Activated CD8-positive, alpha-beta T cell treated with anti-CD3 and anti-CD28 coated beads for 36 hours (primary cell): ENCODE results near the gene CHCHD2. TPM values are rescaled to one million over a fixed set of nuclear protein-coding genes. Genes with fewer than 3 reads are reported as not detected.
"Not testable (repeated sequence)": the region's sequence is repeated elsewhere in the genome, so short reads cannot be mapped to it uniquely, and the experiment has no call there.

ENCODE experiments used
- ATAC-seq: fragments of 200-7000 bp; cut with Tn5 transposase; one replicate; pipeline ENCODE4 v1.10.0; 2021; ENCODE audit warnings: mild to moderate bottlenecking, moderate library complexity
- CTCF ChIA-PET: fragments of 350-600 bp; sonication (Branson Sonifier 250); formaldehyde crosslinking; loops from one replicate; lab custom pipeline; 2021; ENCODE audit warnings: antibody characterized with exemption; lab: Charles Lee
- POLR2A ChIA-PET: fragments of 350-600 bp; sonication (Branson Sonifier 250); formaldehyde crosslinking; loops from one replicate; lab custom pipeline; 2021; ENCODE audit warnings: antibody characterized with exemption; lab: Charles Lee
- DNase-seq: peaks from one replicate; pipeline ENCODE4 v3.0.0-alpha.2; 2020
- H3K27ac Mint-ChIP-seq: one replicate; pipeline ENCODE4 v1.8.0; 2021; ENCODE audit warnings: mild to moderate bottlenecking, mixed read lengths
- H3K27me3 Mint-ChIP-seq: one replicate; pipeline ENCODE4 v1.8.0; 2021; ENCODE audit warnings: mixed read lengths
- H3K36me3 Mint-ChIP-seq: one replicate; pipeline ENCODE4 v1.8.0; 2021; ENCODE audit warnings: low read depth, mixed read lengths
- H3K4me1 Mint-ChIP-seq: one replicate; pipeline ENCODE4 v1.8.0; 2021; ENCODE audit warnings: low read depth, mixed read lengths
- H3K4me3 Mint-ChIP-seq: one replicate; pipeline ENCODE4 v1.8.0; 2021; ENCODE audit warnings: mild to moderate bottlenecking, moderate library complexity, mixed read lengths
- H3K9me3 Mint-ChIP-seq: one replicate; pipeline ENCODE4 v1.8.0; 2021; ENCODE audit warnings: mixed read lengths
- intact Hi-C: fragments of 100-400 bp; cut with micrococcal nuclease; formaldehyde crosslinking; loops from one replicate; pipeline ENCODE4 v1.10.0; 2022
- total RNA-seq, 2 experiments: library from RNA; stranded (reverse); gene quantifications; one replicate each; pipeline ENCODE4 v1.2.3, GENCODE V29; 2021
- TF ChIP-seq, protein P1 (sequence below): fragments of 200-600 bp; IDR thresholded peaks from one replicate; pipeline ENCODE4 v1.8.0; 2022; ENCODE audit warnings: antibody characterized with exemption, mild to moderate bottlenecking

CHCHD2 gene
- total RNA-seq, 2 experiments from 2014 or later, result 726 to 748 TPM

DNA sequence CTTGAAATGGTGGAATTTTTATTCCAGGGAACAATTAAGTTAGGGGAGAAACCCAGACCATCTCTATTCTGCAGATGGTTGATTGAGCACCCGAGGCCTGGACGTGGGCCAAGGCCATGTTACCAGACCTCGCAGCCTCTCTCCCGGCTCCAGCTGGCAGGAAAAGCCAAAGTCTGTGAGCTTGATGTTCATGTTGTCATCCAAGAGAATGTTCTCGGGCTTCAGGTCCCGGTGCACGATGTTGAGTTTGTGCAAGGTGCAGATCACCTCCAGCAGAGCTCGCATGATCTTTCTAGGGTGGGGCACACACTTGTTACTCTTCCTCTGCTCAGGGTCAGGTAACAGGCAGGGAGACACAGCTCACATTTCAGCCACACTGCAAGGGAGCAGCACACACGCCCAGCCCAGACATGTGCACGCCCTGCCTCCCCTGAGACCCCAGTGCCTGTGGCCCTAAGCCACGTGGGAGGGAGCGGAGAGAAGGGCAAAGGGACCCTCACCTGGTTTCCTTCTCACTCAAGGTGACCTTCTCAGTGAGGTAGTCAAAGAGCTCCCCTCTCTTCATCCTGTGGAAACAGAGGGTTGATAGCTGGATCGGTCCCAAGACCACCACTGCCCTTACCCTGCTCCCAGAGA, 23.0 kb downstream of the CHCHD2 start:
- Mint-ChIP-seq H3K9me3 (no peaks in the 10 kb centered on the region), H3K4me1 (peaks cover 3% of the 10 kb centered on the region), H3K27me3 (no peaks in the 10 kb centered on the region), H3K4me3 (no peak overlapping the region), H3K36me3 (peaks cover 24% of the 10 kb centered on the region), H3K27ac (no peak overlapping the region)
- intact Hi-C loops, result no loop called here
- no peak for ATAC-seq
- DNase-seq, result no peak
- TF ChIP-seq, protein P1, sequence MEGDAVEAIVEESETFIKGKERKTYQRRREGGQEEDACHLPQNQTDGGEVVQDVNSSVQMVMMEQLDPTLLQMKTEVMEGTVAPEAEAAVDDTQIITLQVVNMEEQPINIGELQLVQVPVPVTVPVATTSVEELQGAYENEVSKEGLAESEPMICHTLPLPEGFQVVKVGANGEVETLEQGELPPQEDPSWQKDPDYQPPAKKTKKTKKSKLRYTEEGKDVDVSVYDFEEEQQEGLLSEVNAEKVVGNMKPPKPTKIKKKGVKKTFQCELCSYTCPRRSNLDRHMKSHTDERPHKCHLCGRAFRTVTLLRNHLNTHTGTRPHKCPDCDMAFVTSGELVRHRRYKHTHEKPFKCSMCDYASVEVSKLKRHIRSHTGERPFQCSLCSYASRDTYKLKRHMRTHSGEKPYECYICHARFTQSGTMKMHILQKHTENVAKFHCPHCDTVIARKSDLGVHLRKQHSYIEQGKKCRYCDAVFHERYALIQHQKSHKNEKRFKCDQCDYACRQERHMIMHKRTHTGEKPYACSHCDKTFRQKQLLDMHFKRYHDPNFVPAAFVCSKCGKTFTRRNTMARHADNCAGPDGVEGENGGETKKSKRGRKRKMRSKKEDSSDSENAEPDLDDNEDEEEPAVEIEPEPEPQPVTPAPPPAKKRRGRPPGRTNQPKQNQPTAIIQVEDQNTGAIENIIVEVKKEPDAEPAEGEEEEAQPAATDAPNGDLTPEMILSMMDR, result no peak
- ChIA-PET CTCF (interaction anchor here (2.6 kb wide), 1 partner anchor 9 kb away, joined by 20 read pairs; no protein-coding TSS in a partner anchor), POLR2A (interaction anchor here (1.0 to 1.5 kb wide), 2 partner anchors 9 kb away, joined by 3 to 9 read pairs; no protein-coding TSS in a partner anchor)

DNA sequence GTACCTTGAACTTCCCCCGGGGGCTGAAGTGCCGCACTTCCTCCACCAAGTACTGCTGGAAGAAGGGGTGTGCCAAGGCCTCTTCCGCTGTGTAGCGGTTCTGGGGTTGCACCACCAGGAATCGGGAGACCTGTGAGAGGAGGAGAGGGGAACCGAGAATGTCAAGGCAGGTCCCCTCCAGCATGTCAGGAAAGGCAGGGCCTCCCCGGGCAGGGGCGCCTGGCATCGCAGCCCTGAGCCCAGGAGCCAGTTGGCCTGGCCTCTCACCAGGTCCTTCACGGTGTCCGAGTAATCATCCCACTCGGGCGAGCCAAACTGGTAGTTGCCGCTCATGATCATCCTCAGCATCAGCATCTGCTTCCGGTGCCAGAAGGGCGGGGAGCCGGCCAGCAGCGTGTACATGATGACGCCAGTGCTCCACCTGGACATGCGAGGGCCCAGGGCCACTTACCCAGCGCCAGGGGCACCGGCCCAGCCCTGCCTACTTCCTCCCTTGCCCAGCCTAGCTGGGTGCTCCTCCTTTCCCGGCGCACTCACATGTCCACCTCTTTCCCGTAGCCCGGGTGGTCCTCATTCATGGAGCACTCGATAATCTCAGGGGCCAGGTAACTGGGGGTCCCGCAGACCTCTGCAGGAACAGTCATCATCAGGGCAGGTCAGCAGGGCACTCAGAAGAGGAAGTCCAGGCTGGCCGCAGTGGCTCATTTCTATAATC, 24.5 kb downstream of the CHCHD2 start:
- no peak for DNase-seq
- intact Hi-C loops, result no loop called here
- POLR2A ChIA-PET, result no interaction called here
- peaks cover 24% of the 10 kb centered on the region for H3K36me3 Mint-ChIP-seq
- ATAC-seq, result no peak
- no peak overlapping the region for H3K4me3 Mint-ChIP-seq
- TF ChIP-seq, protein P1, result no peak
- peaks cover 3% of the 10 kb centered on the region for H3K4me1 Mint-ChIP-seq
- H3K27ac Mint-ChIP-seq, result no peak overlapping the region
- CTCF ChIA-PET, result no interaction called here
- H3K9me3 Mint-ChIP-seq, result no peaks in the 10 kb centered on the region
- no peaks in the 10 kb centered on the region for H3K27me3 Mint-ChIP-seq

DNA sequence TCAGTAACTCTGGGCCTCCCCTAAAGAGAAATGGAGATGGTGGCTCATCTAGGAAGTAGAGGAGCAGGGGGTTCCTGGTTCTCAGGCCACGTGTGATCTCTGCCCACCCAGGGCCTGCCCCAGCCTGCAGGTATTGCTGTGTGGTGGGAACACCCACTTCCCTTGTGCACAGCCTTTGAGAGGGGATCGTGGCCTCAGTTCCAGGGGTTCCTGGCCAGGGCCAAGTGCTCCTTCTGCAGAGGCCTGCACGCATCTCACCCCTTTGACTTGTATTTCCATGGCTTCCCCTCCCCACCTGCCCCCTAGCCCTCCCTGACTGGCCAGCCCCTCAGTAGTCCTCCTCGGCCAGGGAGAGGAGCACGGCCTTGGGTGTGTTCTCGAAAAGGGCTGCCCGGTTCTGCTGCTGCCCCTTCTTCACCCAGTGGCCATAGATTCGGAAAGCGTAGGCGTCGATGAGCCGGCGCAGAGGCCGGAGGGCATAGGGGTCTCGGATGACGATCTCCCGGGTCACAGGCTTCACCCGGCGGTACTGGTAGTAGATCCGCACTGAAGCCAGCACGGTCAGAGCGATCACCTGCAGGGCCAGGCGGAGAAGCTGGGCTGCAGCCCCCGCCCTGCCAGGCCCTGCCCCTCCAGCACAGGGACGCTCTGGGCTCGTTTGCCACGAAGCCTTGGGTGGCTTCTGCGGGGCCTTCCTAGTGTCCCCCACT, 25.4 kb downstream of the CHCHD2 start:
- not testable (repeated sequence) for DNase-seq, H3K27ac Mint-ChIP-seq

DNA sequence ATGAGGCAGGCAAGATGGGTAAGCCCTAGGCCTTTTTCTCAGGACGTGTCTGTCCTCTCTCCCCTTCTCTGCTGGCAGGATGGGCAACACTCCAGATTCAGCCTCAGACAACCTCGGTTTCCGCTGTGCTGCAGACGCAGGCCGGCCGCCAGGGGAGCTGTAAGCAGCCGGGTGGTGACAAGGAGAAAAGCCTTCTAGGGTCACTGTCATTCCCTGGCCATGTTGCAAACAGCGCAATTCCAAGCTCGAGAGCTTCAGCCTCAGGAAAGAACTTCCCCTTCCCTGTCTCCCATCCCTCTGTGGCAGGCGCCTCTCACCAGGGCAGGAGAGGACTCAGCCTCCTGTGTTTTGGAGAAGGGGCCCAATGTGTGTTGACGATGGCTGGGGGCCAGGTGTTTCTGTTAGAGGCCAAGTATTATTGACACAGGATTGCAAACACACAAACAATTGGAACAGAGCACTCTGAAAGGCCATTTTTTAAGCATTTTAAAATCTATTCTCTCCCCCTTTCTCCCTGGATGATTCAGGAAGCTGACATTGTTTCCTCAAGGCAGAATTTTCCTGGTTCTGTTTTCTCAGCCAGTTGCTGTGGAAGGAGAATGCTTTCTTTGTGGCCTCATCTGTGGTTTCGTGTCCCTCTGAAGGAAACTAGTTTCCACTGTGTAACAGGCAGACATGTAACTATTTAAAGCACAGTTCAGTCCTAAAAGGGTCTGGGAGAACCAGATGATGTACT, 26.7 kb downstream of the CHCHD2 start:
- intact Hi-C loops, result no loop called here
- Mint-ChIP-seq H3K4me3 (no peak overlapping the region), H3K27me3 (no peaks in the 10 kb centered on the region), H3K9me3 (no peaks in the 10 kb centered on the region), H3K36me3 (peaks cover 28% of the 10 kb centered on the region), H3K4me1 (peaks cover 3% of the 10 kb centered on the region), H3K27ac (no peak overlapping the region)
- no peak for DNase-seq
- ChIA-PET POLR2A (interaction anchor here (0.7 kb wide), 1 partner anchor 9 kb away, joined by 4 read pairs; no protein-coding TSS in a partner anchor), CTCF (no interaction called here)
- ATAC-seq, result no peak
- TF ChIP-seq, protein P1, result no peak

More for the DNA sequence above, 25.4 kb downstream of the CHCHD2 start:
- H3K27me3 Mint-ChIP-seq, POLR2A ChIA-PET, intact Hi-C loops, H3K4me1 Mint-ChIP-seq, CTCF ChIA-PET, H3K4me3 Mint-ChIP-seq, H3K9me3 Mint-ChIP-seq, ATAC-seq: not testable (repeated sequence)
- H3K36me3 Mint-ChIP-seq, result peaks cover 24% of the 10 kb centered on the region

DNA sequence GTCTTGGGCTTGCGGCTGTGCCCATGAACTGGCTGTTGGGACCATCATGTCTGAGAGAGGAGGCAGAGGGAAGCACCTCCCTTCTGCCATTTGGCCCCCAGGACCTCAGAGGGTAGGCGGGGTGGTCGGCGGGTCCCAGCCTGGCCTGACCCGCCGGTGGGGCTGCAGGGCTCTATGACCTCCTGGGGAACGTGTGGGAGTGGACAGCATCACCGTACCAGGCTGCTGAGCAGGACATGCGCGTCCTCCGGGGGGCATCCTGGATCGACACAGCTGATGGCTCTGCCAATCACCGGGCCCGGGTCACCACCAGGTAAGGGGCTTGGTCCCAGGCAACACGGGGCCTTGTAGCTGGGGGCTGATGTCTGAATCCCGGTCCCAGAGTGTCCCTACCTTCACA, 28.1 kb downstream of the CHCHD2 start:
- ChIA-PET CTCF (no interaction called here), POLR2A (interaction anchor here (1.2 to 1.6 kb wide), 2 partner anchors 9 to 14 kb away, joined by 5 to 7 read pairs; partner anchors contain the start of gene SUMF2)
- ATAC-seq (no peak), DNase-seq (no peak)
- Mint-ChIP-seq H3K9me3 (no peaks in the 10 kb centered on the region), H3K4me1 (peaks cover 6% of the 10 kb centered on the region), H3K27me3 (no peaks in the 10 kb centered on the region), H3K36me3 (peaks cover 28% of the 10 kb centered on the region), H3K27ac (no peak overlapping the region), H3K4me3 (no peak overlapping the region)
- TF ChIP-seq, protein P1, result no peak
- intact Hi-C loops, result no loop called here
